Memory B cell (primary cell): ENCODE results near the gene ARHGDIB.
A peak's percentile ranks its signal among the peaks of the same experiment; 100 is the strongest.

ENCODE experiments used
- ATAC-seq: fragments of 150-1000 bp; cut with Tn5 transposase; 2 replicates; pipeline ENCODE4 v1.10.0; 2021; ENCODE audit warnings: low read depth, mild to moderate bottlenecking, moderate library complexity
- DNase-seq, 2 donors: peaks; one replicate each; pipeline ENCODE4 v3.0.0; 2022; ENCODE audit warnings: low spot score in 2 of 2
- H3K27ac Mint-ChIP-seq: one replicate; pipeline ENCODE4 v1.8.0; 2022; ENCODE audit warnings: mild to moderate bottlenecking, moderate library complexity, mixed read lengths
- H3K27me3 Mint-ChIP-seq: one replicate; pipeline ENCODE4 v1.8.0; 2022; ENCODE audit warnings: mixed read lengths
- H3K36me3 Mint-ChIP-seq: one replicate; pipeline ENCODE4 v1.8.0; 2022; ENCODE audit warnings: mild to moderate bottlenecking, mixed read lengths
- H3K4me1 Mint-ChIP-seq: one replicate; pipeline ENCODE4 v1.8.0; 2022; ENCODE audit warnings: mixed read lengths
- H3K4me3 Mint-ChIP-seq: one replicate; pipeline ENCODE4 v1.8.0; 2022; ENCODE audit warnings: mild to moderate bottlenecking, moderate library complexity, mixed read lengths
- H3K9me3 Mint-ChIP-seq: one replicate; pipeline ENCODE4 v1.8.0; 2022; ENCODE audit warnings: mixed read lengths

ARHGDIB gene

GRCh38 chr12:14956905-14957304 lies 4.5 kb downstream of the ARHGDIB start:
- Mint-ChIP-seq H3K4me1 (peaks cover 48% of the 10 kb centered on the region), H3K9me3 (no peaks in the 10 kb centered on the region), H3K36me3 (peaks cover 28% of the 10 kb centered on the region), H3K27ac (peak overlapping the region; percentile 92), H3K27me3 (no peaks in the 10 kb centered on the region), H3K4me3 (peak overlapping the region; percentile 67)
- DNase-seq (no peak), ATAC-seq (no peak)

GRCh38 chr12:14956024-14956891 lies 5.1 kb downstream of the ARHGDIB start:
- no peaks in the 10 kb centered on the region for H3K27me3 Mint-ChIP-seq
- ATAC-seq (peak; percentile 5), DNase-seq (no peak)
- H3K36me3 Mint-ChIP-seq = peaks cover 31% of the 10 kb centered on the region
- H3K27ac Mint-ChIP-seq = peak overlapping the region; percentile 92
- H3K4me3 Mint-ChIP-seq = peak overlapping the region; percentile 67
- H3K4me1 Mint-ChIP-seq = peaks cover 54% of the 10 kb centered on the region
- no peaks in the 10 kb centered on the region for H3K9me3 Mint-ChIP-seq

- Mint-ChIP-seq H3K4me1 (peaks cover 67% of the 10 kb centered on the region), H3K4me3 (peak overlapping the region; percentile 81), H3K27ac (peak overlapping the region; percentile 99), H3K9me3 (no peaks in the 10 kb centered on the region), H3K36me3 (peaks cover 39% of the 10 kb centered on the region), H3K27me3 (no peaks in the 10 kb centered on the region)
- DNase-seq (no peak), ATAC-seq (peak; percentile 20)
Measured at GRCh38 chr12:14954269-14954668, 7.1 kb downstream of the ARHGDIB start.

GRCh38 chr12:14953752-14954151 lies 7.6 kb downstream of the ARHGDIB start:
- peaks cover 41% of the 10 kb centered on the region for H3K36me3 Mint-ChIP-seq
- ATAC-seq (no peak), DNase-seq (no peak)
- peaks cover 69% of the 10 kb centered on the region for H3K4me1 Mint-ChIP-seq
- H3K4me3 Mint-ChIP-seq = peak overlapping the region; percentile 81
- peak overlapping the region; percentile 99 for H3K27ac Mint-ChIP-seq
- H3K9me3 Mint-ChIP-seq = no peaks in the 10 kb centered on the region
- no peaks in the 10 kb centered on the region for H3K27me3 Mint-ChIP-seq

GRCh38 chr12:14952299-14952921 lies 9.0 kb downstream of the ARHGDIB start:
- DNase-seq = peak; percentile 34 to 51
- peak overlapping the region; percentile 99 for H3K27ac Mint-ChIP-seq
- no peaks in the 10 kb centered on the region for H3K9me3 Mint-ChIP-seq
- peaks cover 43% of the 10 kb centered on the region for H3K36me3 Mint-ChIP-seq
- ATAC-seq = peak; percentile 71
- peaks cover 66% of the 10 kb centered on the region for H3K4me1 Mint-ChIP-seq
- H3K4me3 Mint-ChIP-seq = peak overlapping the region; percentile 87
- no peaks in the 10 kb centered on the region for H3K27me3 Mint-ChIP-seq

- ATAC-seq = no peak
- Mint-ChIP-seq H3K4me3 (peak overlapping the region; percentile 87), H3K36me3 (peaks cover 45% of the 10 kb centered on the region), H3K27me3 (no peaks in the 10 kb centered on the region), H3K27ac (peak overlapping the region; percentile 99), H3K4me1 (peaks cover 69% of the 10 kb centered on the region), H3K9me3 (no peaks in the 10 kb centered on the region)
- DNase-seq = no peak
Measured at GRCh38 chr12:14951851-14952250, 9.6 kb downstream of the ARHGDIB start.

- peaks cover 65% of the 10 kb centered on the region for H3K4me1 Mint-ChIP-seq
- H3K27me3 Mint-ChIP-seq = no peaks in the 10 kb centered on the region
- H3K36me3 Mint-ChIP-seq = peaks cover 47% of the 10 kb centered on the region
- H3K4me3 Mint-ChIP-seq = peak overlapping the region; percentile 87
- DNase-seq (no peak), ATAC-seq (no peak)
- H3K9me3 Mint-ChIP-seq = no peaks in the 10 kb centered on the region
- peak overlapping the region; percentile 99 for H3K27ac Mint-ChIP-seq
Measured at GRCh38 chr12:14950982-14951746, 10.2 kb downstream of the ARHGDIB start.

GRCh38 chr12:14950421-14950820 lies 11.0 kb downstream of the ARHGDIB start:
- Mint-ChIP-seq H3K4me1 (peaks cover 65% of the 10 kb centered on the region), H3K36me3 (peaks cover 50% of the 10 kb centered on the region), H3K4me3 (peak overlapping the region; percentile 52), H3K27ac (peak overlapping the region; percentile 99), H3K27me3 (no peaks in the 10 kb centered on the region), H3K9me3 (no peaks in the 10 kb centered on the region)
- DNase-seq = no peak
- ATAC-seq = no peak

- peaks cover 64% of the 10 kb centered on the region for H3K4me1 Mint-ChIP-seq
- ATAC-seq = no peak
- H3K27ac Mint-ChIP-seq = peak overlapping the region; percentile 99
- H3K9me3 Mint-ChIP-seq = no peaks in the 10 kb centered on the region
- peak overlapping the region; percentile 52 for H3K4me3 Mint-ChIP-seq
- no peak for DNase-seq
- H3K36me3 Mint-ChIP-seq = peaks cover 55% of the 10 kb centered on the region
- H3K27me3 Mint-ChIP-seq = no peaks in the 10 kb centered on the region
Measured at GRCh38 chr12:14949631-14950030, 11.8 kb downstream of the ARHGDIB start.

GRCh38 chr12:14948672-14949071 lies 12.7 kb downstream of the ARHGDIB start:
- Mint-ChIP-seq H3K36me3 (peaks cover 50% of the 10 kb centered on the region), H3K9me3 (no peaks in the 10 kb centered on the region), H3K27ac (peak overlapping the region; percentile 99), H3K4me3 (peak overlapping the region; percentile 77), H3K27me3 (no peaks in the 10 kb centered on the region), H3K4me1 (peaks cover 56% of the 10 kb centered on the region)
- ATAC-seq (peak; percentile 89), DNase-seq (peak; percentile 38 to 75)

- Mint-ChIP-seq H3K27ac (peak overlapping the region; percentile 86), H3K4me3 (no peak overlapping the region), H3K4me1 (peaks cover 46% of the 10 kb centered on the region), H3K36me3 (peaks cover 59% of the 10 kb centered on the region), H3K27me3 (no peaks in the 10 kb centered on the region), H3K9me3 (no peaks in the 10 kb centered on the region)
- ATAC-seq (no peak), DNase-seq (no peak)
Measured at GRCh38 chr12:14946861-14947260, 14.5 kb downstream of the ARHGDIB start.

GRCh38 chr12:14946162-14946561 lies 15.2 kb downstream of the ARHGDIB start:
- Mint-ChIP-seq H3K4me1 (peaks cover 40% of the 10 kb centered on the region), H3K27me3 (no peaks in the 10 kb centered on the region), H3K9me3 (no peaks in the 10 kb centered on the region), H3K27ac (peak overlapping the region; percentile 76), H3K4me3 (no peak overlapping the region), H3K36me3 (peaks cover 58% of the 10 kb centered on the region)
- ATAC-seq (no peak), DNase-seq (no peak)

GRCh38 chr12:14942196-14942931 lies 19.0 kb downstream of the ARHGDIB start:
- ATAC-seq = no peak
- Mint-ChIP-seq H3K27ac (peak overlapping the region; percentile 3), H3K9me3 (peaks cover 3% of the 10 kb centered on the region), H3K27me3 (no peaks in the 10 kb centered on the region), H3K4me3 (no peak overlapping the region), H3K4me1 (peaks cover 32% of the 10 kb centered on the region), H3K36me3 (peaks cover 54% of the 10 kb centered on the region)
- no peak for DNase-seq
